Stimulated activated CD8-positive, alpha-beta memory T cell treated with anti-CD3 and anti-CD28 coated beads, Interleukin-2, amount 100 ng/mL, for 48 hours (primary cell): Measurements from ENCODE around the gene PTPRCAP.
"Not testable (repeated sequence)": the region's sequence is repeated elsewhere in the genome, so short reads cannot be mapped to it uniquely, and the experiment has no call there.

Experiments used
- DNase-seq, 2 donors: peaks; one replicate each; pipeline ENCODE4 v3.0.0-alpha.2; 2020; ENCODE audit warnings: low read depth in 2 of 2

The PTPRCAP gene

GRCh38 chr11:67409781-67410368 is 27.6 kb downstream of the PTPRCAP start:
- DNase-seq: no peak

- DNase-seq: peak in 1 of 2 donors; percentile 68
These were observed 28.2 kb downstream of the PTPRCAP start for GRCh38 chr11:67409261-67409666.

- no peak for DNase-seq
These were observed 28.9 kb downstream of the PTPRCAP start for GRCh38 chr11:67408437-67409200.

GRCh38 chr11:67407688-67408163 is 29.8 kb downstream of the PTPRCAP start:
- DNase-seq: no peak

- no peak for DNase-seq
These were observed 30.4 kb downstream of the PTPRCAP start for GRCh38 chr11:67406969-67407687.

- DNase-seq: no peak
These were observed 31.0 kb downstream of the PTPRCAP start for GRCh38 chr11:67406420-67406968.

- DNase-seq: no peak
These were observed 31.7 kb downstream of the PTPRCAP start for GRCh38 chr11:67405688-67406339.

- DNase-seq: no peak
These were observed 32.3 kb downstream of the PTPRCAP start for GRCh38 chr11:67405196-67405567.

- DNase-seq: no peak
These were observed 32.8 kb downstream of the PTPRCAP start for GRCh38 chr11:67404515-67405195.

- DNase-seq: not testable (repeated sequence)
These were observed 34.4 kb downstream of the PTPRCAP start for GRCh38 chr11:67403085-67403484.

GRCh38 chr11:67402192-67402839 is 35.2 kb downstream of the PTPRCAP start:
- not testable (repeated sequence) for DNase-seq

- peak; percentile 82 to 91 for DNase-seq
These were observed 35.8 kb downstream of the PTPRCAP start, which contains the start of gene PPP1CA for GRCh38 chr11:67401495-67402191. Gene PPP1CA, minus strand, starts transcription at chr11:67401858. Its CDS starts 76 bp downstream, at chr11:67401782.

- DNase-seq: no peak
These were observed 36.5 kb downstream of the PTPRCAP start for GRCh38 chr11:67400942-67401494.

GRCh38 chr11:67400251-67400941 is 37.1 kb downstream of the PTPRCAP start:
- no peak for DNase-seq

GRCh38 chr11:67398661-67399563 is 38.6 kb downstream of the PTPRCAP start:
- DNase-seq: no peak

- no peak for DNase-seq
These were observed 39.4 kb downstream of the PTPRCAP start for GRCh38 chr11:67397986-67398660.

- no peak for DNase-seq
These were observed 39.9 kb downstream of the PTPRCAP start for GRCh38 chr11:67397536-67397935.
